ENCODE results near the gene EIF4E3.
A peak's percentile ranks its signal among the peaks of the same experiment; 100 is the strongest.

Gene EIF4E3

DNA sequence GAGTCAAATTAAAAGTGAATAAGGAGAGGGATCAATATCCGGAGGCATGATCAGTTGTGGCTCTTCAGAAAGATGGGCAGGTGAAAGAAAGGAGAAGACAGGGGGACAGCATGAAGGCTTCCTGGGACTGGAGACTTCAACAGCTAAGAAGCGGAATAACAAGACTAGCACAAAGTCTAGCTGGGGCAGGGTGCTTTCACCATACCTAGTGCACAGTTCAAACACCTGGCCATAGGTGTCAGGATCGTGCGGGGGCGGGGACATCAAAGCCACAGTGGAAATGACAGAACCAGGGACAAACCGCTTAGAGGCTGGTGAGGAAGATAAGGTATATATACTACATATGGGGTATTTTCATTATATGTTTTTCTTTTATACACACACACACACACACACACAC lies 75.4 kb downstream of the EIF4E3 start:
- DNase-seq (ENCODE audit: low read depth): no peak

DNA sequence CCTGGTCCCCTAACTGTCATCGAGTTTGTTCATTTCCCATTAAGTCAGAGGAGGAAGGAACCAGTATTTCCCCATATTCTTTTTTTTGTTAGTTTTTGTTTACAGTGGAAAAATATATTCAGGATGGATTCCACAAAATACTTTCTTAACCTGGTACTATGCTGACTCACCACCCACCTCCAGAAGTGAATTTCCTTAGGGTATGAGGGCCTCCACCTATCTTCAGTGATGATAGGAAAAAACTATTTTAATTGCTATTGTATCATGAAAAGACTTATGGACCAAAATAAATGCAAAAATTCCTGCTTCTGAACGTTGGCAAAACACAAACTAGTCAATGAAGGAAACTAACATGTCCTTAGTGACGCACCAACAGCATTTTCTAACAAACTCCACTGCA lies 77.5 kb downstream of the EIF4E3 start:
- DNase-seq (ENCODE audit: low read depth): no peak

- no peak for DNase-seq (ENCODE audit: low read depth)
Observed at GRCh38 chr3:71646971-71647370, 78.2 kb downstream of the EIF4E3 start.

DNA sequence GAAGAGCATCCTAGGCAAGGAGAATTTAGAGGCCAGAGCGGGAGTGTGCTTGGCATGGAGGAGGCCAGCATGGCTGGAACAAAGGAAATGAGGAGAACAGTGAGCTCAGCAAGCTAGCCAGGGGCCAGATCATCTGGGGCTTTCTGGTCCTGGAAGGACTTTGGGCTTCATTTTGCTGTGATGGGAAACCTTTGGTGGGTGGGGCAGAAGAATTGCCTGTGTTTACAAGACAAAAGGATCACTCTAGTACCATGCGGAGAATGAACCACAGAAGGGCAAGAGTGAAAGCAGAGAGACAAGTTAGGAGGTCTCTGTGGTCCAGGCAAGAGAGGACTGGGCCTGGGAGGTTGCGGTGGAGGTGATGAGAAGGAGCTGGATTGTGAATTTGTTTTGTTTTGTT lies 80.1 kb downstream of the EIF4E3 start:
- DNase-seq (ENCODE audit: low read depth): no peak

DNA sequence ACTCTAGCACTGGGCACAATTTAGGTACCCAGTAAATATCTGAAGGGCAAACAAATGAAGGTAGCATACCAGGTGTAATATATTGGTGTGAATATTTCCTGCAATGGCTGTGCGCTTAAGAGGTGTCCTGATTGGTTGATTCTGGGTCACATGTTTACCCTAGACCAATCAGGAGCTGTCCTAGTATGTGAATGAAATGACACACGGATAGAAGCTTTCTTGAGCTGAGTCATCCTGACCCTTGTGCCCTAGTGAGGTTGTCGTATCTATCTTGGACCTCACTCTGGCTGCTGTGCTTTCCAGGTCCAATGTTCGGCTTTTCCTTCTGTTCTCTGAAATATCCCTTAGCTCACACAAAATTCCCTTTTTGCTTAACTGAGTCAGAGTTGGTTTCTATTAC lies 83.5 kb downstream of the EIF4E3 start:
- DNase-seq (ENCODE audit: low read depth): peak; percentile 19

DNA sequence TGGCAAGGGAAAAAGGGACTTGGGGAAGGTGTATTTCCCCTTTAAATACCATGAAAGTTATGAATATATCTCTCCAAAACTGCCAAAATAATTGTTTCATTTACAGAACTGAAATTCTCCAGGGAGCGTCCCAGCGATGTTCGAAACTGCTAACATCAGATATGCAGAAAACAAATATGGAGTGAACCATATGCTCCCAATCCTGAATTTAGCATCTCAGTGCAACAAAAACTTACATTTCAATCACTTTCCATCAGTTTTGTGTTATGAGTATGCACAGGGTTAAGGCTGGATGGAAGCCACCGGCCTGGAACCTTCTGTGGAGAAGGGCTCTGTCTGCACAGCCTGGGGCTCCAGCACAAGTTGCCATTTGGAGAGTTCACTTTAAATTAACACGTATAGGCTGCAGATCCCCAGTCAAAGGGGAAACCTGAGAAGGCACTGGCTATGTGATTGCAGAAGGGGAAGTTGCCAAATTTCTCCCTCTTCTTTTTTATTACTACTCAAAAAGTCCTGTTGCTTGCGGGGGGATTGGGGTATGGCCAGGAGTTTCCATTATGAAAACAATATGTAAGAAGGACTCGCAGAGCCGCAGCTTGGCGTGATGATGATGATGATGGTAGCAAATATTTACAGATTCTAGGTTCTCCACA lies 84.7 kb downstream of the EIF4E3 start:
- DNase-seq (ENCODE audit: low read depth): no peak

- no peak for DNase-seq (ENCODE audit: low read depth)
Observed at GRCh38 chr3:71636482-71636881, 88.7 kb downstream of the EIF4E3 start.

- no peak for DNase-seq (ENCODE audit: low read depth)
Observed at GRCh38 chr3:71636001-71636400, 89.2 kb downstream of the EIF4E3 start.

GRCh38 chr3:71634671-71635070 lies 90.5 kb downstream of the EIF4E3 start:
- no peak for DNase-seq (ENCODE audit: low read depth)

GRCh38 chr3:71629711-71630110 lies 95.5 kb downstream of the EIF4E3 start:
- DNase-seq (ENCODE audit: low read depth): peak; percentile 19

GRCh38 chr3:71629289-71629688 lies 95.9 kb downstream of the EIF4E3 start:
- DNase-seq (ENCODE audit: low read depth): peak; percentile 33

DNA sequence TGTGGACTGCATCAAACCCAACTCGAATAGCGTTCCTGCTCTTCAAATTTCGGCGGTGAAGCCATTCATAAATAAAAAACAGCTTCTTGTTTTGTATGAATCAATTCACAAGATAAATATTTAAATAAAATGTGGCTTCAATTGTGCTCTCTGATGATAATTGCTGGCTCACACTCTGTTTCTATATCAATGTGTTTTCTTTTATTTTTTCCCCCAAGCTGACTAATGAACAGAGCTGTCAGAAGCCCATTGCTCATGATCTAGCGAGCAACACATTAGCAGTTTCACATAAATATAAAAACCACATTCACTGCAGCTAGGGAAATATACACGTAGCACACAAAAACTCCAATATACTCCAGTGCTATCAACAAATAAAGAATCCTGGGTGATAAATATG lies 96.7 kb downstream of the EIF4E3 start:
- DNase-seq (ENCODE audit: low read depth): peak; percentile 3

DNA sequence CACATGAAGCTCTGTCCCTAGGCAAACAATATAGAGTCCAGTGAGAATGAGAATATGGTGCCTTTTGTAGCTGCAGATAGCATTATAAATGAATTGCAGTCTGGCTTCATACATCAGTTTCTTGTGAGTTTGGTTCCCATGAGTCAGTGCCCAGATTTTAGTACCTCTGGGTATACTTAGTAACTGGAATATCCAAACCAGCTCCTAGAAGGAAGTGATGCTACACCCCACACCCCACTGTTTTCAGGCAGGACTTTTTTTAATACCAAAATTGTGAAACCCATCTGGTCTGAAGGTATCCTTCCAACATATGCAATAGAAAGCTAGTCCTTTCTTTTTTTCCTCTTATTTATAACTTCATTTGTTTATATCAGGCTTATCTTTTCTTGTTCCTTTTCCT lies 99.5 kb downstream of the EIF4E3 start:
- no peak for DNase-seq (ENCODE audit: low read depth)
